PC-9 (cell line): Measurements from ENCODE around the gene SNTG2. TPM values are rescaled to one million over a fixed set of nuclear protein-coding genes. Genes with fewer than 3 reads are reported as not detected.

ENCODE experiments used
- BruUV-seq: library from RNA; stranded (reverse); fragments of 400-500 nt; replicated peaks from 2 replicates; lab custom pipeline; 2021; lab: Mats Ljungman, UMichigan
- CTCF ChIA-PET: fragments of 300-600 bp; sonication (Branson Sonifier 250); formaldehyde crosslinking; loops from one replicate; lab custom pipeline; 2022; ENCODE audit warnings: antibody characterized with exemption; lab: Charles Lee
- POLR2A ChIA-PET: fragments of 300-600 bp; sonication (Branson Sonifier 250); formaldehyde crosslinking; loops from one replicate; lab custom pipeline; 2022; ENCODE audit warnings: antibody characterized with exemption; ENCODE audit not compliant: unreplicated experiment; lab: Charles Lee
- DNase-seq, 2 experiments: peaks; one replicate each; pipeline versions ENCODE4 v3.0.0 to v3.0.0-alpha.2; 2015 to 2022; ENCODE audit warnings: mixed read lengths in 1 of 2
- H2AFZ ChIP-seq: fragments of 200-600 bp; sonication (generic); 2 replicates; pipeline ENCODE4 v1.8.1; 2017; ENCODE audit warnings: antibody characterized with exemption
- H3F3A ChIP-seq: fragments of 200-600 bp; sonication (generic); 2 replicates; pipeline ENCODE4 v1.8.1; 2017; ENCODE audit warnings: antibody characterized with exemption, mild to moderate bottlenecking, low read depth; ENCODE audit not compliant: insufficient read depth
- H3K27ac ChIP-seq: fragments of 200-600 bp; sonication (generic); 2 replicates; pipeline ENCODE4 v1.6.1; 2016; ENCODE audit warnings: mixed run types
- H3K27me3 ChIP-seq: fragments of 200-600 bp; sonication (generic); 2 replicates; pipeline ENCODE4 v1.6.1; 2016; ENCODE audit warnings: low read depth, mixed run types; ENCODE audit not compliant: insufficient read depth
- H3K36me3 ChIP-seq: fragments of 200-600 bp; sonication (generic); 2 replicates; pipeline ENCODE4 v1.6.1; 2016; ENCODE audit warnings: low read depth, mixed run types
- H3K4me1 ChIP-seq: fragments of 200-600 bp; sonication (generic); replicated peaks from 2 replicates; pipeline ENCODE4 v1.6.1; 2016; ENCODE audit warnings: mixed run types; ENCODE audit not compliant: insufficient read depth
- H3K4me2 ChIP-seq: fragments of 200-600 bp; sonication (generic); 2 replicates; pipeline ENCODE4 v1.6.1; 2017; ENCODE audit warnings: mixed run types
- H3K4me3 ChIP-seq: fragments of 200-600 bp; sonication (generic); 2 replicates; pipeline ENCODE4 v1.6.1; 2016; ENCODE audit warnings: mixed run types
- H3K79me2 ChIP-seq: fragments of 200-600 bp; sonication (generic); 2 replicates; pipeline ENCODE4 v1.6.1; 2017; ENCODE audit warnings: low read depth, mixed run types
- H3K9me2 ChIP-seq: fragments of 200-600 bp; sonication (generic); 2 replicates; pipeline ENCODE4 v1.8.1; 2017; ENCODE audit warnings: mild to moderate bottlenecking; ENCODE audit not compliant: insufficient read depth
- H3K9me3 ChIP-seq: fragments of 200-600 bp; sonication (generic); 2 replicates; pipeline ENCODE4 v1.8.1; 2016; ENCODE audit warnings: low read depth; ENCODE audit not compliant: insufficient read depth
- H4K20me1 ChIP-seq: fragments of 200-600 bp; sonication (generic); 2 replicates; pipeline ENCODE4 v1.8.1; 2017; ENCODE audit not compliant: insufficient read depth
- EZH2 ChIP-seq: fragments of 200-600 bp; sonication (generic); IDR thresholded peaks from 2 replicates; pipeline ENCODE4 v1.8.0; 2017; ENCODE audit warnings: antibody characterized with exemption, low read depth
- intact Hi-C: fragments of 100-400 bp; cut with micrococcal nuclease; formaldehyde crosslinking; loops from one replicate; pipeline ENCODE4 v1.10.0; 2022; ENCODE audit not compliant: unreplicated experiment
- total RNA-seq: library from RNA; stranded (reverse); gene quantifications from 2 replicates; pipeline ENCODE4 v1.2.3, GENCODE V29; 2021
- TF ChIP-seq, protein P1 (sequence below): fragments of 200-600 bp; sonication (generic); conservative IDR thresholded peaks from 2 replicates; pipeline ENCODE4 v1.6.1; 2017; ENCODE audit warnings: mixed run types, antibody characterized with exemption, mild to moderate bottlenecking, moderate library complexity

The SNTG2 gene
- total RNA-seq, 1 experiment from 2014 or later, result not detected

DNA sequence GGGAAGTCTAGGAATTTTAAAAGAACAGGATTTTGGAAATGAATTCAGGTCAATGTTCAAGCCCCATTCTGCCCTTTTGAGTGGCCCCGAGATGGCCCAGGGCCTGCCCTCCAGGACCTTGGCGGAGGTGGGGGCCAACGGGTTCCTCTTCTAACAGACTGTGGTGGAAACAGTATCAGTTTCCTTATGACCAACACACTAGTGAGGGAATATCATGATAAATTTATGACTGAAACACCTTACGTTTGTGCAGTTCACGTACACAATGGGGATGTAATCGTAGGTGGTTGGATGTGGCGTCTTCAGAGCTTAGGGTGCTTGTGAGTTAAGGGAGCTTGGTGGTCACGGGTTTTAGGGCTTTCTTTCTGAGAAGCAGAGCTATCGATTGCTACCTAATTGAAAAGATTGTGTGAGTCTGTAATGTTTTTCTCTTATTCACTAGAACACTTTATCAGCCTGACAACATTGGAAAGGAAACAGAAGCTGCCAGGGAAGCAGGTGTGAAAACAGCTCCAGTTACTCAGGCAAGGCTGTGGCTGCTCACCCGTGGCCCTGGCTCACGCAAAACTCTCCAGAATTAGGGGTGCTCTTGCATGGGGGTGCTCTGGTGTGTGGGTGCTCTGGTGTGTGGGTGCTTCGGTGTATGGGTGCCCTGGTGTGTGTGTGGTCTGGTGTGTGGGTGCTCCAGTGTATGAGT lies 165.3 kb downstream of the SNTG2 start:
- no peak for DNase-seq
- no peaks in the 10 kb centered on the region for H3K9me2 ChIP-seq
- no peaks in the 10 kb centered on the region for H4K20me1 ChIP-seq
- ChIA-PET POLR2A (no interaction called here), CTCF (no interaction called here)
- no peaks in the 10 kb centered on the region for H3K79me2 ChIP-seq
- no TSS peak for BruUV-seq
- no peak overlapping the region for H3K4me2 ChIP-seq
- H3K9me3 ChIP-seq, result no peaks in the 10 kb centered on the region
- no peak overlapping the region for H3K4me3 ChIP-seq
- no peak overlapping the region for H2AFZ ChIP-seq
- intact Hi-C loops, result no loop called here
- H3F3A ChIP-seq, result no peaks in the 10 kb centered on the region
- H3K36me3 ChIP-seq, result no peaks in the 10 kb centered on the region
- TF ChIP-seq, protein P1, sequence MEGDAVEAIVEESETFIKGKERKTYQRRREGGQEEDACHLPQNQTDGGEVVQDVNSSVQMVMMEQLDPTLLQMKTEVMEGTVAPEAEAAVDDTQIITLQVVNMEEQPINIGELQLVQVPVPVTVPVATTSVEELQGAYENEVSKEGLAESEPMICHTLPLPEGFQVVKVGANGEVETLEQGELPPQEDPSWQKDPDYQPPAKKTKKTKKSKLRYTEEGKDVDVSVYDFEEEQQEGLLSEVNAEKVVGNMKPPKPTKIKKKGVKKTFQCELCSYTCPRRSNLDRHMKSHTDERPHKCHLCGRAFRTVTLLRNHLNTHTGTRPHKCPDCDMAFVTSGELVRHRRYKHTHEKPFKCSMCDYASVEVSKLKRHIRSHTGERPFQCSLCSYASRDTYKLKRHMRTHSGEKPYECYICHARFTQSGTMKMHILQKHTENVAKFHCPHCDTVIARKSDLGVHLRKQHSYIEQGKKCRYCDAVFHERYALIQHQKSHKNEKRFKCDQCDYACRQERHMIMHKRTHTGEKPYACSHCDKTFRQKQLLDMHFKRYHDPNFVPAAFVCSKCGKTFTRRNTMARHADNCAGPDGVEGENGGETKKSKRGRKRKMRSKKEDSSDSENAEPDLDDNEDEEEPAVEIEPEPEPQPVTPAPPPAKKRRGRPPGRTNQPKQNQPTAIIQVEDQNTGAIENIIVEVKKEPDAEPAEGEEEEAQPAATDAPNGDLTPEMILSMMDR, result no peak
- no peak for TF ChIP-seq EZH2
- no peaks in the 10 kb centered on the region for H3K27me3 ChIP-seq
- no peak overlapping the region for H3K27ac ChIP-seq
- no peaks in the 10 kb centered on the region for H3K4me1 ChIP-seq

DNA sequence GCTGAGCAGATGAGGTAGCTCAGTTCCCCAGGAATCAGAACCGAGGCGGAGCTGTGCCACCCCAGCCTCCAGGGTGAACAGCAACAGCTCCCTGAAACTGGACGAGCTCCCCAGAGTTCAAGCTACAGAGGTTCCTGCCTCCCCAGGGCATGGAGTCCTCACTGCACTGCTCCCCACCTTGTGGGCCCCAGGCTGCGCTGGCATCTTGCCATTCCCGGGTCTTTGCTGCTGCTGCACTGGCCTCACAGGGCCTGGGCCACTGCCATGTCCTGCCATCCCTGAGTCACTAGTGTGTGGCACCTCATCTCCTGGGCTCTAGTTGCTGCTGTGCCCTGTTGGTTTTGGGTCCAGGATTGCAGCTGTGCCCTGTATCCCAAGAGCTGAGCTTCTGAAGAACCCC lies 166.9 kb downstream of the SNTG2 start:
- no peaks in the 10 kb centered on the region for H3K27me3 ChIP-seq
- no peaks in the 10 kb centered on the region for H3K4me1 ChIP-seq
- H3K4me3 ChIP-seq, result no peak overlapping the region
- no peak for DNase-seq
- no peaks in the 10 kb centered on the region for H3K9me2 ChIP-seq
- no peak for TF ChIP-seq EZH2
- TF ChIP-seq, protein P1, result no peak
- H3K9me3 ChIP-seq, result no peaks in the 10 kb centered on the region
- no peak overlapping the region for H2AFZ ChIP-seq
- no peak overlapping the region for H3K4me2 ChIP-seq
- no peak overlapping the region for H3K27ac ChIP-seq
- POLR2A ChIA-PET, result no interaction called here
- BruUV-seq, result no TSS peak
- H3F3A ChIP-seq, result no peaks in the 10 kb centered on the region
- H3K36me3 ChIP-seq, result no peaks in the 10 kb centered on the region
- no peaks in the 10 kb centered on the region for H4K20me1 ChIP-seq
- intact Hi-C loops, result no loop called here
- CTCF ChIA-PET, result no interaction called here
- H3K79me2 ChIP-seq, result no peaks in the 10 kb centered on the region

DNA sequence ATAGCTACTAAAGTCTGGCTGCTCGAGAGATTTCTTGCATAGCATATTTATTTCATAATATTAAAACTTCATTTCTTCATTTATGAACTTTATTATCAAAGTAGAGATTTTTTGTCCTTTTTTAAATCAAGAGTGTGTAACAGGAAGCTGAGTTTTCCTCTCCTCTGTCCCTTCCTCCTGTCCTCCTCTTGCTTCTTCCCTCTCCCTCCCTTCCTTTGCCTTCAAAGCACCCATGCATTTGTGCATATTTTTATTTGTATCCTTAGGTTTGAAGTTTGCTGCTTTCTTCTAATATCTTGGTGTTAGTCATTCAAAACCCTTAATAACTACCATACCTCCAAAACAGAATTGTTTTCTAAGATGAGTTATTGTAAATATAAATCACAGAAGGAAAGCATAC lies 174.6 kb downstream of the SNTG2 start:
- no peak overlapping the region for H3K27ac ChIP-seq
- ChIA-PET POLR2A (no interaction called here), CTCF (no interaction called here)
- no peak overlapping the region for H2AFZ ChIP-seq
- H3K4me2 ChIP-seq, result no peak overlapping the region
- intact Hi-C loops, result no loop called here
- no peak overlapping the region for H3K4me3 ChIP-seq
- H3K4me1 ChIP-seq, result no peaks in the 10 kb centered on the region
- DNase-seq, result no peak
- H3K79me2 ChIP-seq, result no peaks in the 10 kb centered on the region
- H3F3A ChIP-seq, result no peaks in the 10 kb centered on the region
- no peaks in the 10 kb centered on the region for H4K20me1 ChIP-seq
- H3K9me3 ChIP-seq, result no peaks in the 10 kb centered on the region
- H3K36me3 ChIP-seq, result no peaks in the 10 kb centered on the region
- H3K27me3 ChIP-seq, result no peaks in the 10 kb centered on the region
- H3K9me2 ChIP-seq, result no peaks in the 10 kb centered on the region
- TF ChIP-seq EZH2, result no peak
- TF ChIP-seq, protein P1, result no peak
- BruUV-seq, result no TSS peak
